Activated T-cell treated with anti-CD3 and anti-CD28 coated beads, Interleukin-2, amount 50 U/mL, for 4 hours (primary cell): Measurements from ENCODE around the gene ABHD18. TPM values are rescaled to one million over a fixed set of nuclear protein-coding genes. Genes with fewer than 3 reads are reported as not detected.
"Not testable (repeated sequence)": the region's sequence is repeated elsewhere in the genome, so short reads cannot be mapped to it uniquely, and the experiment has no call there.

Source experiments
- ATAC-seq, 2 donors: fragments of 200-7000 bp; cut with Tn5 transposase; one replicate each; pipeline ENCODE4 v1.10.0; 2021
- DNase-seq: peaks from one replicate; pipeline ENCODE4 v3.0.0-alpha.2; 2020
- H3K27me3 Mint-ChIP-seq: one replicate; pipeline ENCODE4 v1.8.0; 2021; ENCODE audit warnings: low read depth, mixed read lengths
- H3K36me3 Mint-ChIP-seq: one replicate; pipeline ENCODE4 v1.8.0; 2022; ENCODE audit warnings: mixed read lengths; ENCODE audit not compliant: insufficient read depth
- H3K4me1 Mint-ChIP-seq: one replicate; pipeline ENCODE4 v1.8.0; 2021; ENCODE audit warnings: low read depth, mixed read lengths
- H3K4me3 Mint-ChIP-seq: one replicate; pipeline ENCODE4 v1.8.0; 2021; ENCODE audit warnings: mild to moderate bottlenecking, moderate library complexity, mixed read lengths
- H3K9me3 Mint-ChIP-seq: one replicate; pipeline ENCODE4 v1.8.0; 2021; ENCODE audit warnings: mixed read lengths
- total RNA-seq, 3 donors: library from RNA; stranded (reverse); gene quantifications; one replicate each; pipeline ENCODE4 v1.2.1, GENCODE V29; 2021

The ABHD18 gene
- total RNA-seq, 3 donors from 2014 or later = 8.9 to 12.1 (median 9.6) TPM

DNA sequence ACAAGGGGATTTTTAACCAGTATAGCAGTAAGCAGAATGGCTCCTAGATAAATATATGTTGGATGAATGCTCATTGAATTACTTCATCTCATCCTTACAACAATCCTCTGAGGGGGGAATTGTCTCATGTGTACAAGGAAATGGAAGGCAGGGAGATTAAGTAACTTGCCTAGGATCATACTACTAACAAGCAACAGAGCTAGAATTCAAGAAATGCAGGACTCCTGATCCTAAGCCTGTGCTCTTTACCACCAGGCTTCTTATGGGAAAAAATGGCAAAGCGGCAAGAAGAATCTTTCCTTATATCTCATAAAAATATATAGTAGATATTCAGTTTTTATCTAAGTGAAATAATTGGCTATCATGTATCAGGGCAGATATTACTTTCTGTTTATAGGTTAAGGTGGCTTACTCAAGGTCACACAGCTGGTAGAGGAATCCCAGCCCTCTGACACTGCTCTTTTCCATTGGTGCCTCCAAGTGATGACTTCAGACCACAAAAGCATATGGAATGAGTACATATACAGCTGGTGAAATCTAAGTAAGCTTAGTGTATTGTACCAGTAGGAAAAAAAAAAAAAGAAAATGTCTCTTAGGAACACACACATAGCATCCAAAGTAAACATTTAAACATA is 2.1 kb downstream of the ABHD18 start:
- Mint-ChIP-seq H3K27me3 (no peaks in the 10 kb centered on the region), H3K4me1 (peaks cover 34% of the 10 kb centered on the region), H3K4me3 (peak overlapping the region; percentile 52), H3K9me3 (no peaks in the 10 kb centered on the region), H3K36me3 (peaks cover 3% of the 10 kb centered on the region)
- ATAC-seq (no peak), DNase-seq (no peak)

DNA sequence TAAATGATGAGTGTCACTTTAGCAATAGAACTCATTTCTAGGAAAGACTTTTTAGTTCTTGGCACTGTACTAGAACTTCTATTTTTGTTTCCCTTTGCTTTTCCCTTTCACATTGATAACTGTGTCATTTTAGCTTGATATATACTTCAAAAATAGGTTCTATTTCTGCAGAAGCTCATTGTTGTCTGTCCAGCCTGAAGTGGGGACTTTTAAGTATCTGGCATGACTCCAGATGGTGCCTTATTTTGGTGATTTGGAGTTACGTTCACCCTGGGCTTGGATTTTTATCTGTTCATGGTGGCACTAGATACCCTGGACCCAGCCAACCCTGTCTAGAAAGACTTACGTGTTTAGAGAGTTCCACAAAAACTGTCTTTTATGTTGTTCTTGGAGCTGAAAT is 3.4 kb downstream of the ABHD18 start:
- no peak for DNase-seq
- peaks cover 4% of the 10 kb centered on the region for H3K36me3 Mint-ChIP-seq
- no peak for ATAC-seq
- H3K9me3 Mint-ChIP-seq = no peaks in the 10 kb centered on the region
- H3K4me3 Mint-ChIP-seq = no peak overlapping the region
- H3K27me3 Mint-ChIP-seq = no peaks in the 10 kb centered on the region
- H3K4me1 Mint-ChIP-seq = peaks cover 22% of the 10 kb centered on the region

DNA sequence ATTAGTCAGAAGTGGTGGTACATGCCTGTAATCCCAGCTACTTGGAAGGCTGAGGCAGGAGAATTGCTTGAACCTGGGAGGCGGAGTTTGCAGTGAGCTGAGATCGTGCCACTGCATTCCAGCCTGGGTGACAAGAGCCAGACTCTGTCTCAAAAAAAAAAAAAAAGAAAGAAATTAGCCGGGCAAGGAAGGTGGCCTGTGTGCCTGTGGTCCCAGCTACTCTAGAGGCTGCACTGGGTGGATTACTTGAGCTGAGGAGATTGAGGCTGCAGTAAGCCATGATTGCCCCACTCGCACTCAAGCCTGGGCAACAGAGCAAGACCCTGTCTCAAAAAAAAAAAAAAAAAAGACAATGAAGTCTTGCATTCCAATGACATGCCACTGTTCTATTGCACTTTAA is 5.7 kb downstream of the ABHD18 start:
- not testable (repeated sequence) for H3K9me3 Mint-ChIP-seq, H3K4me3 Mint-ChIP-seq, DNase-seq, ATAC-seq, H3K27me3 Mint-ChIP-seq
- H3K36me3 Mint-ChIP-seq = peaks cover 10% of the 10 kb centered on the region
- H3K4me1 Mint-ChIP-seq = peaks cover 18% of the 10 kb centered on the region

DNA sequence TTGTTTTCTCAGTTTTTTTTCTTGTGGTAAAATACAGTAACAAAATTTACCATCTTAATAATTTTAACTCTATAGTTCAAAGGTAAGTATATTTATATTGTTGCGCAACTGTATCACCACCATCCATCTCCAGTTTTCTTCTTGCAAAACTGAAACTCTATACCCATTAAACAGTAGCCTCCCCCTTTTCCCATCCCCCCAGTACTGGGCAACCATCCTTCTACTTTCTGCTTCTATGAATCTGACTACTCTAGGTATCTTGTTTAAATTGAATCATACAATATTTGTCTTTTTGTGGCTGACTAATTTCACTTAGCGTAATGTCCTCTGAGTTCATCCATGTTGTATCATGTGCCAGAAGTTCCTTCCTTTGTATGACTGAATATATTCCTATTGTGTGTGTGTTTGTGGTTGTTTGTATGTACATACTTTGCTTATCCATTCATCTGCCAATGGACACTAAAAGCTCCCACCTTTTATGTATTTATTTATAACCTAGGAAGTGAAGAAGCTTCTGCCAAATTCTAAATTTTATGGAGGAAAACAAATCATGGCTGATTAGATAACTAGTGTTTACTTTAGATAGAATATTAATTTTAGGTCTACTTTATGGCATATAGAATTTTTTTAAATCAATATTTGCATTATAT is 10.0 kb downstream of the ABHD18 start:
- Mint-ChIP-seq H3K27me3 (no peaks in the 10 kb centered on the region), H3K4me3 (no peak overlapping the region), H3K9me3 (no peaks in the 10 kb centered on the region), H3K4me1 (peaks cover 5% of the 10 kb centered on the region), H3K36me3 (peaks cover 10% of the 10 kb centered on the region)
- DNase-seq = no peak
- no peak for ATAC-seq

GRCh38 chr4:127978930-127979329 is 13.7 kb downstream of the ABHD18 start:
- peaks cover 3% of the 10 kb centered on the region for H3K4me1 Mint-ChIP-seq
- no peaks in the 10 kb centered on the region for H3K9me3 Mint-ChIP-seq
- ATAC-seq (no peak), DNase-seq (no peak)
- H3K27me3 Mint-ChIP-seq = no peaks in the 10 kb centered on the region
- H3K36me3 Mint-ChIP-seq = peaks cover 7% of the 10 kb centered on the region
- H3K4me3 Mint-ChIP-seq = no peak overlapping the region

GRCh38 chr4:127982445-127982844 is 17.2 kb downstream of the ABHD18 start:
- Mint-ChIP-seq H3K9me3 (no peaks in the 10 kb centered on the region), H3K27me3 (no peaks in the 10 kb centered on the region)

DNA sequence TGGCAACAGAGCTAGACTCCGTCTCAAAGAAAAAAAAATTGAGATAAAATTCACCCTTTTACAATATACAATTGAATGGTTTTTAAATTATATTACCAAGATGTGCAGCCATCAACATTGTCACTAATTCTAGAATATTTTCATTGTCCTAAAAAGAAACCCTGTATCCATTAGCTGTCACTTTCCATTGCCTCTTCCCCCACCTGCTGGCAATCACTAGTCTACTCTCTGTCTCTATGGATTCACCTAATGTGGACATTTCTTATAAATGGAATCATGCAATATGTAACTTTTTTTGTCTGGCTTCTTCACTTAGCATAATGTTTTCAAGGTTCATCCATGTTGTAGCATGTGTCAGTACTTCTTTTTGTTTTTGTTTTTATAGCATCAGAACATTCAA is 20.8 kb downstream of the ABHD18 start:
- Mint-ChIP-seq H3K36me3 (peaks cover 15% of the 10 kb centered on the region), H3K27me3 (no peaks in the 10 kb centered on the region), H3K9me3 (no peaks in the 10 kb centered on the region)

More at GRCh38 chr4:127982445-127982844, 17.2 kb downstream of the ABHD18 start:
- Mint-ChIP-seq H3K4me3 (no peak overlapping the region), H3K4me1 (no peaks in the 10 kb centered on the region), H3K36me3 (peaks cover 9% of the 10 kb centered on the region)
- DNase-seq = no peak
- no peak for ATAC-seq

GRCh38 chr4:127988638-127989037 is 23.4 kb downstream of the ABHD18 start:
- no peaks in the 10 kb centered on the region for H3K27me3 Mint-ChIP-seq
- no peak for ATAC-seq

More for the DNA sequence above, 20.8 kb downstream of the ABHD18 start:
- no peak for ATAC-seq
- no peak for DNase-seq
- no peaks in the 10 kb centered on the region for H3K4me1 Mint-ChIP-seq
- H3K4me3 Mint-ChIP-seq = no peak overlapping the region

DNA sequence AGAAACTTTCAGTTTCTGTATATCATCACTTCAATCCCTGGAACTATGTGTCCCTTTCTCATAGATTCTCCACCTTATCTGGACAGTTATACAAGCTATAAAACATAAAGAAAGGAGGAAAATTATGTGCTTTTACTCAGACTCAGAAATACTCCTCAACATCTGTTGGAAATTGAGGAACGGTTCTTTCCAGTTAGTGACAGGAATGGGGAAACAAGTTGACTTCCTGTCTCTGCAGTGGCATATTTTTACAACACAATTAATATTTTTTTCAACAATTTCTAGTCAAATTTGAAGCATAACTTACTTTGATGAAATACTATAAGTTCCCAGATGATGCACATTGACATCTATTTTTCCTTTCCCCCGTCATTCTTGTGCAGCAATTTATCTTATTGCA is 27.9 kb downstream of the ABHD18 start:
- Mint-ChIP-seq H3K9me3 (peaks cover 3% of the 10 kb centered on the region), H3K4me1 (peaks cover 9% of the 10 kb centered on the region), H3K36me3 (peaks cover 26% of the 10 kb centered on the region), H3K27me3 (no peaks in the 10 kb centered on the region), H3K4me3 (no peak overlapping the region)
- no peak for DNase-seq
- no peak for ATAC-seq

More at GRCh38 chr4:127988638-127989037, 23.4 kb downstream of the ABHD18 start:
- peaks cover 20% of the 10 kb centered on the region for H3K36me3 Mint-ChIP-seq
- DNase-seq = no peak
- peaks cover 1% of the 10 kb centered on the region for H3K4me1 Mint-ChIP-seq
- H3K4me3 Mint-ChIP-seq = no peak overlapping the region
- H3K9me3 Mint-ChIP-seq = no peaks in the 10 kb centered on the region

DNA sequence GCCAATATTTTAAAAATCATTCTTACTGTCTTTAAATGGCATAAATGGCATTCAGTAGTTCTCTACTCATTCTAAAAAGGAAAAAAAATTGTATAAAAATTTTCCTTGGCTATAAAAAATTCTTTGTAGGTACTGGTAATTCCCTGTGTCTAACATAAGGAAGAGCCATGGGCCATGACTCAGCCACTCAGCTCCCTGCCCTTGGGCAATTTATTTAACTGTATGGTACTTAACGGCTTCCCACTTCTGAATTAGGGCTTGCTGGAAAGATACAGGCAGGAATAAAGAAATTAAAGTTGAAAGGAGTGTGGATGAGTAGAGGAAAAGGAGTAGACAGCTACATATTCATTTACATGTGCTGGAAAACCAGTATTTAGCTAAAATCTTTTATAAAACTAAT is 30.6 kb downstream of the ABHD18 start:
- DNase-seq (no peak), ATAC-seq (no peak)
- Mint-ChIP-seq H3K9me3 (peaks cover 14% of the 10 kb centered on the region), H3K27me3 (no peaks in the 10 kb centered on the region), H3K4me3 (no peak overlapping the region), H3K4me1 (peaks cover 11% of the 10 kb centered on the region), H3K36me3 (peaks cover 34% of the 10 kb centered on the region)

DNA sequence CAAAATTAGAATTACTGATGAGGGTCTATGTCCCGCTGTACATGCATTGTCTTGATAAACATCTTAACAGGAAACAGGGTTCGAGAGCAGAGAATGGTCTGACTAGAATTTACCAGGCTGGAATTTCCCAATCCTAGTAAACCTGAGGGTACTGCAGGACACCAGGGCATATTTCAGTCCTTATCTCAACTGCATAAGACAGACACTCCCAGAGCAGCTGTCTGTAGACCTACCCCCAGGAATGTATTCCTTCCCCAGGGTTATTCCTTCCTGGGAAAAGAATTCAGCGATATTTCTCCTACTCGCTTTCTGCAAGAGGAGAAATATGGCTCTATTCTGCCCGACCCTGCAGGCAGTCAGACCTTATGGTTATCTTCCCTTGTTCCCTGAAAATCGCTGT is 31.3 kb downstream of the ABHD18 start:
- Mint-ChIP-seq H3K36me3 (peaks cover 34% of the 10 kb centered on the region), H3K4me1 (peaks cover 16% of the 10 kb centered on the region), H3K9me3 (peaks cover 14% of the 10 kb centered on the region)
- H3K4me3 Mint-ChIP-seq, DNase-seq, H3K27me3 Mint-ChIP-seq, ATAC-seq: not testable (repeated sequence)

GRCh38 chr4:127997534-127998388 is 32.6 kb downstream of the ABHD18 start:
- Mint-ChIP-seq H3K27me3 (no peaks in the 10 kb centered on the region), H3K4me3 (peak overlapping the region; percentile 36), H3K4me1 (peaks cover 16% of the 10 kb centered on the region), H3K9me3 (peaks cover 14% of the 10 kb centered on the region), H3K36me3 (peaks cover 35% of the 10 kb centered on the region)
- DNase-seq = no peak
- peak; percentile 69 to 71 for ATAC-seq

DNA sequence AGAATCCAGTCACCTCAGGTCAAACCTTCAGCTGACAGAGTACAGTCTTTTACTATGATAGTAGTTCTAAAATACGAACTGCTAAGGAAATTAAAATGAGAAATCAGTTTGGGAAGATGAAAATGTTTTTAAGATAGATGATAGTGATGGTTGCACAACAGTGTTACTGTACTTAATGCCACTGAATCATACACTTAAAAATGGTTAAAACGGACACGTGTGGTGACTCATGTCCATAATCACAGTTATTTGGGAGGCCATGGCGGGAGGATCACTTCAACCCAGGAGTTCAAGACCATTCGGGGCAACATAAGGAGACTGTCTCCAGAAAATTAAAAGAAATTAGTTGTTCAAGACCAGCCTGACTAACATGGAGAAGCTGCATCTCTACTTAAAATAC is 41.4 kb downstream of the ABHD18 start:
- Mint-ChIP-seq H3K36me3 (peaks cover 14% of the 10 kb centered on the region), H3K27me3 (no peaks in the 10 kb centered on the region), H3K9me3 (no peaks in the 10 kb centered on the region), H3K4me3 (no peak overlapping the region), H3K4me1 (no peaks in the 10 kb centered on the region)
- DNase-seq (no peak), ATAC-seq (no peak)

DNA sequence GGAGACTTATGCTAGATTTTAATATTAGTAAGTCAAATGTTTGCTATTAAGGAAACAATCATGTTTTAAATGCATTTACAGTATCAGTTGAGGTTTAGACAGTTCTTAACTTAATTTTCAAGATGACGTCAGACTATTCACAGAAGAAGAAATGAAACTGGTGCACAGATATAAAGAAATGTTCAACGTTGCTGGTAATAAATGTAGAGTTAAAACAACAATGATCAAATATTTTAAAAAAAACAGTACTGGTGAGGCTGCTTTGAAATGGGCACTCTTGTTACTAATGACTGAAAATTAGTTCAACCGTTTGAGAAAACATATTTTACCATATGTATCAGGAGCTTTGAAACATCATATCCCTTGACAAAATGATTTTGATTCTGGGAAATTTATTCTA is 44.2 kb downstream of the ABHD18 start:
- Mint-ChIP-seq H3K27me3 (no peaks in the 10 kb centered on the region), H3K36me3 (peaks cover 22% of the 10 kb centered on the region), H3K9me3 (no peaks in the 10 kb centered on the region), H3K4me1 (no peaks in the 10 kb centered on the region), H3K4me3 (no peak overlapping the region)
- DNase-seq = no peak
- no peak for ATAC-seq
